ENCODE measurements around the gene FAM168A. TPM values are rescaled to one million over a fixed set of nuclear protein-coding genes. Genes with fewer than 3 reads are reported as not detected.

The FAM168A gene
- total RNA-seq, 1 experiment from 2014 or later: 12.9 TPM

DNA sequence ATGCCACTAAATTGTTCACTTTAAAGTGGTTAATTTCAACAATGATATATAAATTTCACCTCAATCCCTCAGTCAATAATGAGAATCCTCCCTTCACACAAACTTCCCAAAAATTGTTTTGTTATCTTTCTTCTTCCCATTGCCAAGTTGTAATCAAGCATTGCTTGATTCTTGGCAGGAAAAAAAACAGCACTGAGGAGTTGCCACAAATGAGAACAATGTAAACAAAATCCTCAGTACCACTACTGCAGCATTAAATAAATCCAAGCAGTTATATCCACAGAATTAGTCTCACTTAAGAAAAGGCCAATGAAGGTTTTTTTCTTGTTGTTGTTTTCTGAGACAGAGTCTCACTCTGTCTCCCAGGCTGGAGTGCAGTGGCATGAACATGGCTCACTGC lies 38.2 kb downstream of the FAM168A start:
- no peak overlapping the region for H3K27ac ChIP-seq (ENCODE audit: low read length)
- no peak overlapping the region for H3K4me2 ChIP-seq (ENCODE audit: low read depth, low read length, poor library complexity, severe bottlenecking)

GRCh38 chr11:73556966-73557365 lies 40.9 kb downstream of the FAM168A start:
- Histone ChIP-seq H3K9me3 (ENCODE audit: low read length) (no peaks in the 10 kb centered on the region), H3K9ac (ENCODE audit: low read length) (no peak overlapping the region), H3K4me3 (ENCODE audit: low read length) (no peak overlapping the region), H3K27me3 (ENCODE audit: low read length) (no peaks in the 10 kb centered on the region), H3K79me2 (ENCODE audit: low read length) (no peaks in the 10 kb centered on the region), H3K36me3 (ENCODE audit: insufficient read depth, low read length) (no peaks in the 10 kb centered on the region), H3K4me1 (ENCODE audit: low read length) (peaks cover 5% of the 10 kb centered on the region), H3K9me2 (replicated peaks; ENCODE audit: insufficient read depth, low read length) (no peaks in the 10 kb centered on the region), H3K4me2 (ENCODE audit: low read depth, low read length, poor library complexity, severe bottlenecking) (no peak overlapping the region), H4K20me1 (ENCODE audit: insufficient read depth, low read depth, low read length) (peaks cover 23% of the 10 kb centered on the region), H2AFZ (ENCODE audit: low read length) (no peak overlapping the region), H3K27ac (ENCODE audit: low read length) (no peak overlapping the region)
- no peak for DNase-seq

More for the DNA sequence above, 38.2 kb downstream of the FAM168A start:
- H3K27me3 ChIP-seq (ENCODE audit: low read length): no peaks in the 10 kb centered on the region
- H3K4me3 ChIP-seq (ENCODE audit: low read length): no peak overlapping the region
- peaks cover 24% of the 10 kb centered on the region; the same call in 1 of the 2 replicates for H4K20me1 ChIP-seq (ENCODE audit: insufficient read depth, low read depth, low read length)
- H3K79me2 ChIP-seq (ENCODE audit: low read length): no peaks in the 10 kb centered on the region
- H3K36me3 ChIP-seq (ENCODE audit: insufficient read depth, low read length): no peaks in the 10 kb centered on the region
- DNase-seq: no peak
- no peak overlapping the region for H2AFZ ChIP-seq (ENCODE audit: low read length)
- peaks cover under 1% of the 10 kb centered on the region for H3K4me1 ChIP-seq (ENCODE audit: low read length)
- H3K9ac ChIP-seq (ENCODE audit: low read length): no peak overlapping the region
- H3K9me2 ChIP-seq (replicated peaks; ENCODE audit: insufficient read depth, low read length): no peaks in the 10 kb centered on the region
- no peaks in the 10 kb centered on the region for H3K9me3 ChIP-seq (ENCODE audit: low read length)

DNA sequence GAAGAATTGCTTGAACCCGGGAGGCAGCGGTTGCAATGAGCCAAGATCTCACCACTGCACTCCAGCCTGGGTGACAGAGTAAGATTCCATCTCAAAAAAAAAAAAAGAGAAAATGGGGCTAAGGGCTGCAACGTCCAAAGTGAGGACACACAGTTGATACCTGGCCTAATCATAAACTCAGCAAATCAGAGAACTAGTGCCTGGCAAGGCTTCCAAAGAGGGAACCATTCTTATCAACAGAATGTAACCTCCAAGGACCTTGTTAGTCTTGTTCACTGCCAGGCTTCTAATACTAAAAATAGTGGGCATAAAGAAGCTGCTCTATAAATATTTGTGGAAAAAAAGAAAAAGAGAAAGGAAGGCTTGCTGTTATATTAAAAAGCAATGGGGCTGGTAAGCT lies 42.3 kb downstream of the FAM168A start:
- no peaks in the 10 kb centered on the region for H3K36me3 ChIP-seq (ENCODE audit: insufficient read depth, low read length)
- H3K9me3 ChIP-seq (ENCODE audit: low read length): no peaks in the 10 kb centered on the region
- H3K4me2 ChIP-seq (ENCODE audit: low read depth, low read length, poor library complexity, severe bottlenecking): no peak overlapping the region
- H3K27me3 ChIP-seq (ENCODE audit: low read length): no peaks in the 10 kb centered on the region
- H4K20me1 ChIP-seq (ENCODE audit: insufficient read depth, low read depth, low read length): peaks cover 28% of the 10 kb centered on the region
- no peak overlapping the region for H3K27ac ChIP-seq (ENCODE audit: low read length)
- peaks cover 5% of the 10 kb centered on the region for H3K4me1 ChIP-seq (ENCODE audit: low read length)
- no peak for DNase-seq
- no peak overlapping the region for H3K9ac ChIP-seq (ENCODE audit: low read length)
- no peak overlapping the region for H3K4me3 ChIP-seq (ENCODE audit: low read length)
- H3K9me2 ChIP-seq (replicated peaks; ENCODE audit: insufficient read depth, low read length): no peaks in the 10 kb centered on the region
- H2AFZ ChIP-seq (ENCODE audit: low read length): no peak overlapping the region
- H3K79me2 ChIP-seq (ENCODE audit: low read length): no peaks in the 10 kb centered on the region

GRCh38 chr11:73554671-73555320 lies 43.1 kb downstream of the FAM168A start:
- H3K9me2 ChIP-seq (replicated peaks; ENCODE audit: insufficient read depth, low read length): no peaks in the 10 kb centered on the region
- no peaks in the 10 kb centered on the region for H3K9me3 ChIP-seq (ENCODE audit: low read length)
- H3K27me3 ChIP-seq (ENCODE audit: low read length): no peaks in the 10 kb centered on the region
- no peak overlapping the region for H3K27ac ChIP-seq (ENCODE audit: low read length)
- H3K9ac ChIP-seq (ENCODE audit: low read length): no peak overlapping the region
- H3K36me3 ChIP-seq (ENCODE audit: insufficient read depth, low read length): no peaks in the 10 kb centered on the region
- no peak overlapping the region for H2AFZ ChIP-seq (ENCODE audit: low read length)
- H3K4me1 ChIP-seq (ENCODE audit: low read length): peaks cover 5% of the 10 kb centered on the region
- peak; percentile 45 for DNase-seq
- H4K20me1 ChIP-seq (ENCODE audit: insufficient read depth, low read depth, low read length): peaks cover 21% of the 10 kb centered on the region
- no peak overlapping the region for H3K4me2 ChIP-seq (ENCODE audit: low read depth, low read length, poor library complexity, severe bottlenecking)
- no peak overlapping the region for H3K4me3 ChIP-seq (ENCODE audit: low read length)
- no peaks in the 10 kb centered on the region for H3K79me2 ChIP-seq (ENCODE audit: low read length)

GRCh38 chr11:73553266-73553665 lies 44.6 kb downstream of the FAM168A start:
- H3K27ac ChIP-seq (ENCODE audit: low read length): no peak overlapping the region
- DNase-seq: no peak
- H3K9ac ChIP-seq (ENCODE audit: low read length): no peak overlapping the region
- H3K27me3 ChIP-seq (ENCODE audit: low read length): no peaks in the 10 kb centered on the region
- H3K4me1 ChIP-seq (ENCODE audit: low read length): peaks cover 5% of the 10 kb centered on the region
- H3K9me3 ChIP-seq (ENCODE audit: low read length): no peaks in the 10 kb centered on the region
- no peaks in the 10 kb centered on the region for H3K9me2 ChIP-seq (replicated peaks; ENCODE audit: insufficient read depth, low read length)
- H3K79me2 ChIP-seq (ENCODE audit: low read length): no peaks in the 10 kb centered on the region
- no peak overlapping the region for H3K4me3 ChIP-seq (ENCODE audit: low read length)
- no peaks in the 10 kb centered on the region for H3K36me3 ChIP-seq (ENCODE audit: insufficient read depth, low read length)
- H3K4me2 ChIP-seq (ENCODE audit: low read depth, low read length, poor library complexity, severe bottlenecking): no peak overlapping the region
- H2AFZ ChIP-seq (ENCODE audit: low read length): no peak overlapping the region
- peaks cover 19% of the 10 kb centered on the region for H4K20me1 ChIP-seq (ENCODE audit: insufficient read depth, low read depth, low read length)

DNA sequence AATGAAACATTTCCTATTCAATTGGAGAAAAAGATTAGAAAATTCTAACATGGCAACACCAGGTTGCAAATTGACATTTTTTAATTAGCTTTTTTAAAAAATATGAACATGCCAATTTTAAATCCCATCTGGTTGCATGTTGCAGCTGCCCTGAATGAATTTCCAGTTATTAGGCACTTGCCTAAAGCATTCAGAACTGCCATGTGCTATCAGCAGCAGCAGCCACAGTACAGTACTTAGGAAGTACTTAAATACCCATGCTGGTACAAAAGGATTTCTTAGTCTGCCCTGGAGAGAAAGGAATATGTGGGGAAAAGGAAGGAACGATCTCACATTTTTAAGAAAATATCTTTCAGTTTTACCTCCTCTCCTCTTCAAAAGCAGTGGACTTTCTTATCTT lies 46.2 kb downstream of the FAM168A start:
- H3K27me3 ChIP-seq (ENCODE audit: low read length): no peaks in the 10 kb centered on the region
- no peak overlapping the region for H2AFZ ChIP-seq (ENCODE audit: low read length)
- H3K9ac ChIP-seq (ENCODE audit: low read length): no peak overlapping the region
- no peak overlapping the region for H3K27ac ChIP-seq (ENCODE audit: low read length)
- H3K79me2 ChIP-seq (ENCODE audit: low read length): no peaks in the 10 kb centered on the region
- H3K4me2 ChIP-seq (ENCODE audit: low read depth, low read length, poor library complexity, severe bottlenecking): no peak overlapping the region
- H4K20me1 ChIP-seq (ENCODE audit: insufficient read depth, low read depth, low read length): peaks cover 26% of the 10 kb centered on the region
- H3K4me1 ChIP-seq (ENCODE audit: low read length): peaks cover 5% of the 10 kb centered on the region
- H3K36me3 ChIP-seq (ENCODE audit: insufficient read depth, low read length): no peaks in the 10 kb centered on the region
- H3K9me2 ChIP-seq (replicated peaks; ENCODE audit: insufficient read depth, low read length): no peaks in the 10 kb centered on the region
- no peak for DNase-seq
- no peaks in the 10 kb centered on the region for H3K9me3 ChIP-seq (ENCODE audit: low read length)
- H3K4me3 ChIP-seq (ENCODE audit: low read length): no peak overlapping the region

GRCh38 chr11:73549376-73549775 lies 48.5 kb downstream of the FAM168A start:
- no peak overlapping the region for H3K27ac ChIP-seq (ENCODE audit: low read length)
- H3K4me3 ChIP-seq (ENCODE audit: low read length): no peak overlapping the region
- H3K4me1 ChIP-seq (ENCODE audit: low read length): peaks cover under 1% of the 10 kb centered on the region
- no peaks in the 10 kb centered on the region for H3K9me3 ChIP-seq (ENCODE audit: low read length)
- H3K79me2 ChIP-seq (ENCODE audit: low read length): no peaks in the 10 kb centered on the region
- H3K9me2 ChIP-seq (replicated peaks; ENCODE audit: insufficient read depth, low read length): no peaks in the 10 kb centered on the region
- no peaks in the 10 kb centered on the region for H3K36me3 ChIP-seq (ENCODE audit: insufficient read depth, low read length)
- H2AFZ ChIP-seq (ENCODE audit: low read length): no peak overlapping the region
- DNase-seq: no peak
- no peak overlapping the region for H3K4me2 ChIP-seq (ENCODE audit: low read depth, low read length, poor library complexity, severe bottlenecking)
- H3K27me3 ChIP-seq (ENCODE audit: low read length): no peaks in the 10 kb centered on the region
- no peak overlapping the region for H3K9ac ChIP-seq (ENCODE audit: low read length)
- H4K20me1 ChIP-seq (ENCODE audit: insufficient read depth, low read depth, low read length): peaks cover 22% of the 10 kb centered on the region

DNA sequence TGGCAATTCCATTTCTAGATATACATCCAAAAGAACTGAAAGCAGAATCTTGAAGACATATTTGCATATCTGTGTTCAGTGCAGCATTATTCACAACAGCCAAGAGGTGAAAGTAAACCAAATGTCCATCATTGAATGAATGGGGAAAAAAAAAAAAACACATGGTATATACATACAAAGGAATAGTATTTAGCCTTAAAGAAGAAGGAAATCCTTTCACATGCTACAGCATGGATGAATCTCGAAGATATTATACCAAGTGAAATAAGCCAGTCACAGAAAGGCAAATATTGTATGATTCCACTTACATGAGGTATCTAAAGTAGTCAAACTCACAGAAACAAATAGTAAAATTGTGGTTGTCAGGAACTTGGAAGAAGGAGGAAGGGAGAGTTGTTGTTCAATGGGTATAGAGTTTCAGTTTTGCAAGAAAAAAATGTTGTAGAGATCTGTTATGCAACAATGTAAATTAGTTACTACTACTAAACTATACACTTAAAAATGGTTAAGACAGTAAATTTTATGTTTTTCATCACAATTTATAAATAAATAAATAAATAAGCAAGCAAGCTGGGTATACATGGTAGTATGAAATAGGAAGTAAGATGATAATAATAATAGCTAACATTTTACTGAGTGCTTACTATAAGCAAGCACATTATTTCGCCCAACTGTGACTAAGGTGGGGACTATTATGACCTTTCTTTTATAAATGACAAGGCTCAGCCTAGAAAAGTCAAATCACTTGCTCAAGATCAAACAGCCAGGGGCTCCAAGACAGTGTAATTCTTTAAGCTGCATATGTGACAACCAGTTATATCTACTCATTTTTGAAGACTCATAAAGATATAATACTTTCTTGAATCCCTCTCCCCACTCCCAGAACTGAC lies 50.0 kb downstream of the FAM168A start:
- Histone ChIP-seq H3K27me3 (ENCODE audit: low read length) (no peaks in the 10 kb centered on the region), H2AFZ (ENCODE audit: low read length) (no peak overlapping the region), H3K4me1 (ENCODE audit: low read length) (no peaks in the 10 kb centered on the region), H4K20me1 (ENCODE audit: insufficient read depth, low read depth, low read length) (peaks cover 26% of the 10 kb centered on the region), H3K36me3 (ENCODE audit: insufficient read depth, low read length) (no peaks in the 10 kb centered on the region), H3K79me2 (ENCODE audit: low read length) (no peaks in the 10 kb centered on the region), H3K9me3 (ENCODE audit: low read length) (no peaks in the 10 kb centered on the region), H3K9me2 (replicated peaks; ENCODE audit: insufficient read depth, low read length) (no peaks in the 10 kb centered on the region), H3K27ac (ENCODE audit: low read length) (no peak overlapping the region), H3K4me2 (ENCODE audit: low read depth, low read length, poor library complexity, severe bottlenecking) (no peak overlapping the region), H3K4me3 (ENCODE audit: low read length) (no peak overlapping the region), H3K9ac (ENCODE audit: low read length) (no peak overlapping the region)
- DNase-seq: no peak

Measured in Karpas-422 (cell line).